ENCODE results near the gene GPC6. TPM values are rescaled to one million over a fixed set of nuclear protein-coding genes. Genes with fewer than 3 reads are reported as not detected.

Gene GPC6
- total RNA-seq, 1 experiment from 2014 or later = not detected

DNA sequence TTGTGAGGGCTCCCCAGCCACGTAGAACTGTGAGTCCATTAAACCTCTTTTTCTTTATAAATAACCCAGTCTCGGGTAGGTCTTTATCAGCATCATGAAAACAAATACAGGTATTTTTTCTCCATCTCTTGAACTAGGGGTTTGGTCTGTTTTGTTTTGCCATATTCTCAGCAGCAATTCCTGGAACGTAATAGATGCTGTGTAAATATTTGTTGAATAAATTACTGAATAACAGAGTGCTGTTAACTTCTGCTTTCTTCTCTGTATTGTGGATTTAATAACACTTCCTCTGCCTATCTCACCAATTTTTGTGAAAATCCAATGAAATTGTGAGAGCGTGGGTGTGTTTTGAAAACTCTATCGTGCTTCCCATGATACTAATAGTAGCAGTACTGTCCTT is 823.4 kb downstream of the GPC6 start:
- DNase-seq = no peak
- intact Hi-C loops (cut with micrococcal nuclease; ENCODE audit: unreplicated experiment) = no loop called here
- Mint-ChIP-seq H3K27me3 (ENCODE audit: unreplicated experiment) (no peaks in the 10 kb centered on the region), H3K36me3 (ENCODE audit: insufficient read depth, unreplicated experiment) (no peaks in the 10 kb centered on the region), H3K4me3 (ENCODE audit: low read depth, unreplicated experiment) (no peak overlapping the region), H3K4me1 (ENCODE audit: low read depth, unreplicated experiment) (no peaks in the 10 kb centered on the region), H3K9me3 (ENCODE audit: low read depth, unreplicated experiment) (no peaks in the 10 kb centered on the region), H3K27ac (ENCODE audit: unreplicated experiment) (no peak overlapping the region)
- BruUV-seq (replicated peaks) = no TSS peak
- TF ChIP-seq, protein P1, sequence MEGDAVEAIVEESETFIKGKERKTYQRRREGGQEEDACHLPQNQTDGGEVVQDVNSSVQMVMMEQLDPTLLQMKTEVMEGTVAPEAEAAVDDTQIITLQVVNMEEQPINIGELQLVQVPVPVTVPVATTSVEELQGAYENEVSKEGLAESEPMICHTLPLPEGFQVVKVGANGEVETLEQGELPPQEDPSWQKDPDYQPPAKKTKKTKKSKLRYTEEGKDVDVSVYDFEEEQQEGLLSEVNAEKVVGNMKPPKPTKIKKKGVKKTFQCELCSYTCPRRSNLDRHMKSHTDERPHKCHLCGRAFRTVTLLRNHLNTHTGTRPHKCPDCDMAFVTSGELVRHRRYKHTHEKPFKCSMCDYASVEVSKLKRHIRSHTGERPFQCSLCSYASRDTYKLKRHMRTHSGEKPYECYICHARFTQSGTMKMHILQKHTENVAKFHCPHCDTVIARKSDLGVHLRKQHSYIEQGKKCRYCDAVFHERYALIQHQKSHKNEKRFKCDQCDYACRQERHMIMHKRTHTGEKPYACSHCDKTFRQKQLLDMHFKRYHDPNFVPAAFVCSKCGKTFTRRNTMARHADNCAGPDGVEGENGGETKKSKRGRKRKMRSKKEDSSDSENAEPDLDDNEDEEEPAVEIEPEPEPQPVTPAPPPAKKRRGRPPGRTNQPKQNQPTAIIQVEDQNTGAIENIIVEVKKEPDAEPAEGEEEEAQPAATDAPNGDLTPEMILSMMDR (IDR thresholded peaks at IDR 0.05; ENCODE audit: unreplicated experiment) = no peak
- CTCF ChIA-PET = no interaction called here

DNA sequence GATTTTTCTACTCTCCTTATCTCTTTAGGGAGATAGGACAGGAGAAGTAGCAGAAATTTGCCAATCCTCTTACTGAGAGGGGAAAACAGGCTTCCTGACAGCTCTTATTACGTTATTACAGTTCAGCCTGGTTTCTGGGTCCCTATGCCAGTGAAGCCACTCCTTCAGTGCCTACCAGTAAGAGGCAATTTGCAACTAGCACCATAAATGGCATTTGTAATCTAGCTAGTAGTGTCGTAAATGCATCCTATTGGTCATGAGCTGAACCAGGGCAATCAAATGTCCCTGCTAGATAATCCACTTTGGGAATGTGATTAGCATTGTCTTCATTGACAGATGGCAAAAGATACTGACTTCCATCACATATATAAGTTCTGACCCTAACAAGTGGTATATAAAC is 824.1 kb downstream of the GPC6 start:
- no TSS peak for BruUV-seq (replicated peaks)

DNA sequence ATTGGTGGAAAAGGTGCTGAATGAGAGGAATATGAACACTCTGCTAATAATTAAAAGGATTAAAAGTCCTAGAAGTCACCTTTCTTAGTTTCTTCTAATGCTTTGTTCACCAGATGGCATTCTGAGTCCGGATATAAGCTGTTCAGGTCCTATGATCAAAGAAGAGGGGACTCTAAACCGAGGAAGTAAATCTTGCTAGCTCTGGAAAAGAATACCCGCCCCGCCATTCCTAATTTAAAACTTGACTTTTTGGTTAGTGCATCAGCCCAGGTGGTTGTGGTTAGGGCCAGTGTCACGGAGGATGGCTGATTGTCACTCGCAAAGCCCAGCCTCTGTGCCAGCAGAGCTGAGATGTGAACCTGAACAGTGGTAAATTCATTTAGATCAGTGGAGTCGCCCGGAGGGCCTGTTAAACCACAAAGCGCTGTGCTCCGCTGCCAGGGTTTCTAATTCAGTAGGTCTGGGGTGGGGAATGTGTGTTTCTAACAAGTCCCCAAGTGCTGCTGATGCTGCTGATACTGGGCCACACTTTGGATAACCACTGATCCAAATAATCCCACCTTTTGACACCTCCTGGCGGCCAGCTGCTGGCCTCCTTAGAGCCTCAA is 827.5 kb downstream of the GPC6 start:
- Mint-ChIP-seq H3K4me3 (ENCODE audit: low read depth, unreplicated experiment) (no peak overlapping the region), H3K9me3 (ENCODE audit: low read depth, unreplicated experiment) (no peaks in the 10 kb centered on the region), H3K36me3 (ENCODE audit: insufficient read depth, unreplicated experiment) (no peaks in the 10 kb centered on the region), H3K27ac (ENCODE audit: unreplicated experiment) (no peak overlapping the region), H3K4me1 (ENCODE audit: low read depth, unreplicated experiment) (no peaks in the 10 kb centered on the region), H3K27me3 (ENCODE audit: unreplicated experiment) (no peaks in the 10 kb centered on the region)
- BruUV-seq (replicated peaks) = no TSS peak
- CTCF ChIA-PET = no interaction called here
- intact Hi-C loops (cut with micrococcal nuclease; ENCODE audit: unreplicated experiment) = no loop called here
- TF ChIP-seq, protein P1 (IDR thresholded peaks at IDR 0.05; ENCODE audit: unreplicated experiment) = no peak
- no peak for DNase-seq

More for the DNA sequence above, 824.1 kb downstream of the GPC6 start:
- H3K4me3 Mint-ChIP-seq (ENCODE audit: low read depth, unreplicated experiment) = no peak overlapping the region
- H3K27ac Mint-ChIP-seq (ENCODE audit: unreplicated experiment) = no peak overlapping the region
- CTCF ChIA-PET = no interaction called here
- no peaks in the 10 kb centered on the region for H3K9me3 Mint-ChIP-seq (ENCODE audit: low read depth, unreplicated experiment)
- TF ChIP-seq, protein P1 (IDR thresholded peaks at IDR 0.05; ENCODE audit: unreplicated experiment) = no peak
- no peaks in the 10 kb centered on the region for H3K36me3 Mint-ChIP-seq (ENCODE audit: insufficient read depth, unreplicated experiment)
- DNase-seq = no peak
- no peaks in the 10 kb centered on the region for H3K4me1 Mint-ChIP-seq (ENCODE audit: low read depth, unreplicated experiment)
- H3K27me3 Mint-ChIP-seq (ENCODE audit: unreplicated experiment) = no peaks in the 10 kb centered on the region
- intact Hi-C loops (cut with micrococcal nuclease; ENCODE audit: unreplicated experiment) = no loop called here

DNA sequence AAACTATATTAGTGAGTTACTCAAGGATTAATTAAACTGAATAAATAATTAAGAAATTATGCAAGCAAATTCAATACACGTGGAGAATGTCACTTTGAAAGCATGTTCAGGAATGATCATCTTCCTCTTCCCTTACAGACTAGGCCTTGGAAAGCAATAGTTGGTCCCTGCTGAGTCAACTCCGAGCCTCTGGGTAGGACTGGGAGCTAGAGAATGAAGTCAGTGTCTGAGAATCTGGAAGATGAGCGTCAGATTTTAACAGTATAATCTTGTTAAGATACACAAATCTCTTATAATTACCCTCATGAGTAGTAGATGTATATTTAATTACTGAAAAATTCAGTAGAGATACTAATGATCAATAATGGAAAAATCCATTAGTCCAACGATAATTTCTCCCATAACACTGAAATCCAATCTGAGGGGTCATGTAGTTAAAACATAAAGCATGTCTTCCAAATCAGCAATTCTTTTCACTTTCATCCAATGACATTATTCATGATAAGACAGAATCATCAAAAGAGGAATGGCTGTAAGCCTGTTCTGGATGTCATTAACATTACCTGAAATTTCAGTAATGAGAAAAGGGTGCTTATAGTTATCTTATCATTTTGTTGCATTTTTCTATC is 829.9 kb downstream of the GPC6 start:
- DNase-seq = no peak
- no TSS peak for BruUV-seq (replicated peaks)
- Mint-ChIP-seq H3K27me3 (ENCODE audit: unreplicated experiment) (no peaks in the 10 kb centered on the region), H3K27ac (ENCODE audit: unreplicated experiment) (no peak overlapping the region), H3K9me3 (ENCODE audit: low read depth, unreplicated experiment) (no peaks in the 10 kb centered on the region), H3K4me1 (ENCODE audit: low read depth, unreplicated experiment) (no peaks in the 10 kb centered on the region), H3K4me3 (ENCODE audit: low read depth, unreplicated experiment) (no peak overlapping the region), H3K36me3 (ENCODE audit: insufficient read depth, unreplicated experiment) (no peaks in the 10 kb centered on the region)
- CTCF ChIA-PET = no interaction called here
- TF ChIP-seq, protein P1 (IDR thresholded peaks at IDR 0.05; ENCODE audit: unreplicated experiment) = no peak
- intact Hi-C loops (cut with micrococcal nuclease; ENCODE audit: unreplicated experiment) = no loop called here

All from Calu3 (cell line).